NOMO-1 (cell line): Measurements from ENCODE around the gene ARHGAP44.

Experiments used
- DNase-seq, 2 experiments: peaks; one replicate each; lab custom pipeline; 2025; ENCODE audit not compliant: unreplicated experiment in 2 of 2; lab: John Stamatoyannopoulos, UW

ARHGAP44 gene

DNA sequence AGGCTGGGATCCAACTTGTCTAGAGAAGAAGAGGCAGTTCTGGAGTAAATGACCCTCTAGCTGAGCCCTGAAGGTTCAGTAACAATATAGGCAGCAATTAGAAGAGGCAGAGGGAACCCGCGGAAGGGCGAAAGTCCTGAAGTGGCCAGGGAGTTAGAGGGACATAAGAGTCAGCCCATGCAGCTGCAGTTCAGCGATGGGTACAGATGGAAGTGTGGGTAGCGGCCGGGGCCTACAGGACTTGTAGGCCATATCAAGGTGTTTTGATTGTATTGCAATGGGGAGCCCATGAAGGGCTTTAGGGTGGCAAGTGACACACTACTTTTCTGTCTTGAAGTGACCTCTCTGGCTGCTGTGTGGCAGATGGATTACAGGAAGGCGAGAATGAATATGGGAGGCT is 225.5 kb downstream of the ARHGAP44 start:
- DNase-seq = no peak

DNA sequence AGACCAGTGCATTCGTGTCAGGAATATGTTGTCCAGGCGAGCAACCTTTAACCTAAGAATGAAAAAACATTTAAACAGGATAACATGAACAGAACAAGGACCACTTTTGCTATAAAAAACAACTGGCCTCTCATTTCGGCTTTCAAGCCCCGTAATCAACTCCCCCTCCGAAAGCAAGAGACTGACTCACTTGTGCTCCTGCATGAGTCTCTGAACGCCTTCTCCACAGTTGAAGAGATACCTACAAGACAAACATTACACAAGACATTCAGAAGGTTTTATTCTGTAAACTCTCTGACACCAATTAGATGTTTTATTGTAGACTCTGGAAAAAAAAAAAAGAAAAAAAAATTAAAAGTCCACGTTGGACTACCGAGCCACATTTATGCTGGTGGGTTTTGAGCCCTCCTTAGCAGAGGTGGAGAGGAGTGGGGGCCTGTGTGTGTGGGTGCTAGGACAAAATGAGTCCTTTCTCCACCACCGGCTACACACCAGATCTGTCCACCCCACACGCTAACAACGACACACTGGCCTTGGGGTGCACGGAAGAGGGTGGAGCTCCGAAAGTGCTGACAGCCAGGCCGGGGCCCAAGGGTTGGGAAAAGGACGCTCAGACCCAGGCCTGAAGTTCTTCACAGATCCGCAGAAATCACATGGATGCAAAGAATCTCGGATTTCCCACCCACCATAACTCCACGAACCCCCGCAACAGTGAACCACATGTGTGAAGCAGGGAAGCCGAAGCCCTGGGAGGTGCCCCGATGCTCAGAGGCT is 227.8 kb downstream of the ARHGAP44 start:
- DNase-seq = peak; percentile 43 to 50

GRCh38 chr17:13017655-13018459 is 228.6 kb downstream of the ARHGAP44 start, which contains the start of gene ELAC2:
Gene ELAC2 (minus strand): TSS chr17:13018027. CDS start chr17:13017947, 80 bp downstream.
- peak; percentile 96 to 97 for DNase-seq

DNA sequence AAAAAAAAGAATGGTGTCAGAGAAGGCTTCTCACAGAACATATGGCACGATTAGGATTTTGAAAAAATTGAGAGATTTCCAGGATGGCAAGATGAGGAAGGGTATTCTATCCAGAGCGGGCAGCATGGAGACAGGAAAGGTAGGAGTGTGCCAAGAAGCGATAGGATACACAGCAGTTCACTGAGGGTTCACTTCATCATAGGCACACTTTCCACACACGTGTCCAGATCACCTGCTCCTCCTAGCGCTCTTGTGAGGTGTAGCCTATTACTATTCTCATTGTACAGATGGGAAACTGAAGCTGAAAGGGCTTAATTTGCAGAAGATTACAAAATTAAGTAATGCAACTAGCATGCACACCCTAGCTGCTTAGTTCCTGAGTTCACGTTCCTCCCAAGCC is 234.7 kb downstream of the ARHGAP44 start:
- DNase-seq = no peak

DNA sequence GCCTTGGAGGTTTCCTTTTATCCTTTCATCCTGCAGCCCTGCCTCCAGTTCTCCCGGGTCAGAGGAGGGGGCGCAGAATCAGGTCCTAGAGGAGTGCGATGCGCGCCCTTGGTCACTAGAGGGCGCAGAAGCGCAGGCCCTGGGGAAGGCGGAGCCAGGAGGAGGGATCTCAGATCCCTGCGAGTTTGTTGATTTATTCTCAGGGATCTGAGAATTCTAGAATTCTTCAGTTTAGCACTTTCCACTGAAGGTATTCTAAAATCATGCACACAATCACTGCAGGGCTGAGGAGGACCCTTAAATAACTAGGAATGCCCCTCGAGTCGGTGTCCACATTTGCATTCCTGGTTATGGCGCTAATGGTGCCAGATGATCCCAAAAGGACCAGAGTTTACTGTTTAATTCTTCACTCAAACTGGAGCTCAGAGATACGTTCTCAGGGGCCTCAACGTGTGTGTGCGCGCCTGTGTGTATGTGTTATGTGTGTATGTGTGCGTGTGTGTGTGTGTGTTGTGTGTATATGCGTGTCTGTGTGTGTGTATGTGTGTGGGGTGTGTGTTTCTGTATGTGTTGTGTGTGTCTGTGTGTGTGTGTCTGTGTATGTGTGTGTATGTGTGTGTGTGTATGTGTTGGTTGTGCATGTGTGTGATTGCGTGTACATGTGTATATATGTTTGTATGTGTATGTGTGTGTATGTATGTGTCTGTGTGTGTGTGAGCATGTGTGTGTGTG is 235.4 kb downstream of the ARHGAP44 start:
- DNase-seq = peak in 1 of 2 experiments; percentile 15

DNA sequence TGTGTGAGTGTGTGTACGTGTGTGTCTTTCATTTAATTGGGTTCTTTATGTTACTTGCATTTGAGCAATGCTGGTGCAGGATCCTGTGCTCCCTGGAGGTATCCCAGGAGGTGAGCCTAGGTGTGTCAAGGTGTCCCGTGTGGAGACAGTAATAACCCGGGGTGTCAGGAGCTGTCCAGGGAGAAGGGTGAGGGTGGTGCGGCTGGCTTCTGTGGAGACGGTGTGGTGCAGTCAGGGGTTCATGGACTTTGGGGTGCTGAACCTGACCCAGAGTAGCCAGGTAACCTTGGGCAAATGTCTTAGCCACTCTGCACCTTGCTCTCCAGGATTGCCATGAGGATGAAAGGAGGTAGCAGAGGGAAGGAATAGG is 235.9 kb downstream of the ARHGAP44 start:
- no peak for DNase-seq

DNA sequence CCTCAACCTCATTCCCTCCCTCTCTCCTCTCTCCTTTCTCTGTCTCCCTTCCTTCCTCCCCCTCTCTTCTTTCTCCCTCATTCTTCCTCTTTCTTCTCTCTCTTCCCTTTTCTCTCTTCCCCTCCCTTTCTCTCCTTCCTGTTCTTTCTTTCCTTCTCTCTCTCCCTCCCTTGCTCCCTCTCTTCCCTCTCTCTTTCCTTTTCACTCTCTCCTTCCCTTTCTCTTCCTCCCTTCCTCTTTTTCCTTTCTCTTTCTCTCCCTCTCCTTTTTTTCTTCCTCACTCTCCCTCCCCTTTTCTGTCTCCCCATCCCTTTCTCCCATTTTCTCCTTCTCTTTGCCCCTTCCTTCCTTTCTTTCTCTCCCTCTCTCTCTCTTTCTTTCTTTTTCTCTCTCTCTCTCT is 236.4 kb downstream of the ARHGAP44 start:
- no peak for DNase-seq

- no peak for DNase-seq
Measured at GRCh38 chr17:13027246-13027645, 237.9 kb downstream of the ARHGAP44 start.

DNA sequence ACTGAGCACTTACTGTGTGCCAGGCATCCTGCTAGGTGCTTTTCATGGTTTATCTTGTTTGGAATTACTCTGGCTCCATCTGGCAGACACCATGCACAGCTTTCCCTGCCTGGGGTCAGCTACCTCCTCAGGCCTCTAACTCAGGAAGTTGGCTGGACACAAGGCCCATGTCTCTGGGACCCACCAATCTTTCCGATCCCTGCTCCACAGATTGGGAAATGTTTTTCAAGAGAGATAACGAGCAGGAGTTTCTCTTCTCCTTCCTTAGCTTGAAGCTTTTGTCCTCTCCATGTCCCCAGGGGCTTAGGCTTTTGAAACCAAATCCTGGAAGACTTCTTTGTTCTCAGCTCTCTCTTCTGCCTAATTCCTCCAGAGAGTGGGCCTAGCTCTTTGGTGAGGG is 240.0 kb downstream of the ARHGAP44 start:
- DNase-seq = no peak

DNA sequence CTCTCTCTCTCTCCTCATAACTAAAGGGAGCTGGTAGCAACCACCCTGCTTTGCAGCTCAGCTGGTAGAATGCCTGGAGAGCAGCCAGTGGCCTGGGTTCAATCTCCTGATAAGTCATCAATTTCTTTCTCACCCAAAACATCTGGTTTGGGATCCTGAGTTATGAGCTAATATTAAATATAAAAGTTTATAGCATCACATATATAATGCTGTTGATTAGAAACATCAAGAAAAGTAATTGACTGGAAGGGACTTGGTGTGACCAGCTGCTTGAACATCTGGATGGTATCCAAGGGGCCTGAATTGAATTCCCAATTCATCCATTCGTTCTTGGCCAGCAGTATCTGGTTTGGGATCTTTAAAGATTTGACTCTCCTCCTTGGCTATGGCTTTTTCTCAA is 240.8 kb downstream of the ARHGAP44 start:
- DNase-seq = no peak

GRCh38 chr17:13030459-13031300 is 241.4 kb downstream of the ARHGAP44 start:
- no peak for DNase-seq

- DNase-seq = peak; percentile 24 to 37
Measured at GRCh38 chr17:13031718-13032350, 242.5 kb downstream of the ARHGAP44 start.

GRCh38 chr17:13035420-13035819 is 246.1 kb downstream of the ARHGAP44 start:
- DNase-seq = no peak

DNA sequence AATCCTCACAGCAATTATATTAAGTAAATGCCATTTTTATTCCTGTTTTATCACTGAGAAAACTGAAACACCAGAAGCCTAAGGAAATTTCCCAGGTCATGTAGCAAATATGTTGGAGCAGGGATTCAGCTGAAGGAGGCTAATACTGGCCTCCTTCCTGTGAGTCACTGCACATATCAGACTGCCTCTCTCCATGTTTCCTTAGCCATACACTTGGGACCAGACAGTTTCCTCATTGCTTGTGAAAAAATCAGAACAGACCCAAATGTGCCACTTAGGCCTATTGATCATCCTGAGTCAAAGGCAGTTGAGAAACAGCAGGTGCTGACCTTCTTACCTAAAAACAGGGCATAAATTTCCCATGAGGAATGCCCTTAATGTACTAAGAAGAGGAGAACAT is 247.5 kb downstream of the ARHGAP44 start:
- DNase-seq = no peak

- DNase-seq = no peak
Measured at GRCh38 chr17:13038931-13039665, 249.8 kb downstream of the ARHGAP44 start.
